Measurements from ENCODE around the gene TMEM42. TPM values are rescaled to one million over a fixed set of nuclear protein-coding genes. Genes with fewer than 3 reads are reported as not detected.

Gene TMEM42
- total RNA-seq, 1 experiment from 2014 or later = 15.0 TPM

DNA sequence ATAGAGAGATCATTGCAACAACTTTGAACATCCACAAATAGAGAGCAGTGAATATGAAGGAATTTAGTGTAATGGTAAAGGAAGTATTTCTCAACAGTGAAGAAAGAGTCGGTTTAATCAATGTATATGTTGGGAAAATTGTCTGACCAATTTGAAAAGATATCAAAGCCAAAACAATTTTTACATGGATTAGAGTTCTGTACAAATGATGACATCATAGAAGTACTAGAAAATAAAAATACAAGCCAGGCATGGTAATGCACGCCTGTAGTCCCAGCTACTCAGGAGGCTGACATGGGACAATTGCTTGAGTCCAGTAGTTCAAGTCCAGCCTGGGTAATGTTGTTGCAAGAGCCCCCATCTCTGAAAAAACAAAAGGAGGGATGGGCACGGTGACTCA, 26.0 kb upstream of the TMEM42 start (continued):
- TF ChIP-seq KAT7 (CRISPR knock-in tag; IDR thresholded peaks at IDR 0.05; ENCODE audit: borderline replicate concordance) (no peak), CBFB (CRISPR knock-in tag; IDR thresholded peaks at IDR 0.05; ENCODE audit: low read depth) (no peak), CREB1 (CRISPR knock-in tag; IDR thresholded peaks at IDR 0.05) (no peak), SP1 (CRISPR knock-in tag; conservative IDR thresholded peaks at IDR 0.05) (no peak), NFE2L1 (CRISPR knock-in tag; IDR thresholded peaks at IDR 0.05) (no peak), TEAD4 (CRISPR knock-in tag; IDR thresholded peaks at IDR 0.05) (no peak), ATF1 (CRISPR knock-in tag; IDR thresholded peaks at IDR 0.05) (no peak), ZNF219 (CRISPR knock-in tag; IDR thresholded peaks at IDR 0.05; ENCODE audit: borderline replicate concordance) (no peak)
- TF ChIP-seq, protein P1, sequence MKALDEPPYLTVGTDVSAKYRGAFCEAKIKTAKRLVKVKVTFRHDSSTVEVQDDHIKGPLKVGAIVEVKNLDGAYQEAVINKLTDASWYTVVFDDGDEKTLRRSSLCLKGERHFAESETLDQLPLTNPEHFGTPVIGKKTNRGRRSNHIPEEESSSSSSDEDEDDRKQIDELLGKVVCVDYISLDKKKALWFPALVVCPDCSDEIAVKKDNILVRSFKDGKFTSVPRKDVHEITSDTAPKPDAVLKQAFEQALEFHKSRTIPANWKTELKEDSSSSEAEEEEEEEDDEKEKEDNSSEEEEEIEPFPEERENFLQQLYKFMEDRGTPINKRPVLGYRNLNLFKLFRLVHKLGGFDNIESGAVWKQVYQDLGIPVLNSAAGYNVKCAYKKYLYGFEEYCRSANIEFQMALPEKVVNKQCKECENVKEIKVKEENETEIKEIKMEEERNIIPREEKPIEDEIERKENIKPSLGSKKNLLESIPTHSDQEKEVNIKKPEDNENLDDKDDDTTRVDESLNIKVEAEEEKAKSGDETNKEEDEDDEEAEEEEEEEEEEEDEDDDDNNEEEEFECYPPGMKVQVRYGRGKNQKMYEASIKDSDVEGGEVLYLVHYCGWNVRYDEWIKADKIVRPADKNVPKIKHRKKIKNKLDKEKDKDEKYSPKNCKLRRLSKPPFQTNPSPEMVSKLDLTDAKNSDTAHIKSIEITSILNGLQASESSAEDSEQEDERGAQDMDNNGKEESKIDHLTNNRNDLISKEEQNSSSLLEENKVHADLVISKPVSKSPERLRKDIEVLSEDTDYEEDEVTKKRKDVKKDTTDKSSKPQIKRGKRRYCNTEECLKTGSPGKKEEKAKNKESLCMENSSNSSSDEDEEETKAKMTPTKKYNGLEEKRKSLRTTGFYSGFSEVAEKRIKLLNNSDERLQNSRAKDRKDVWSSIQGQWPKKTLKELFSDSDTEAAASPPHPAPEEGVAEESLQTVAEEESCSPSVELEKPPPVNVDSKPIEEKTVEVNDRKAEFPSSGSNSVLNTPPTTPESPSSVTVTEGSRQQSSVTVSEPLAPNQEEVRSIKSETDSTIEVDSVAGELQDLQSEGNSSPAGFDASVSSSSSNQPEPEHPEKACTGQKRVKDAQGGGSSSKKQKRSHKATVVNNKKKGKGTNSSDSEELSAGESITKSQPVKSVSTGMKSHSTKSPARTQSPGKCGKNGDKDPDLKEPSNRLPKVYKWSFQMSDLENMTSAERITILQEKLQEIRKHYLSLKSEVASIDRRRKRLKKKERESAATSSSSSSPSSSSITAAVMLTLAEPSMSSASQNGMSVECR (CRISPR knock-in tag; IDR thresholded peaks at IDR 0.05; ENCODE audit: borderline replicate concordance) = no peak
- TF ChIP-seq, protein P2, sequence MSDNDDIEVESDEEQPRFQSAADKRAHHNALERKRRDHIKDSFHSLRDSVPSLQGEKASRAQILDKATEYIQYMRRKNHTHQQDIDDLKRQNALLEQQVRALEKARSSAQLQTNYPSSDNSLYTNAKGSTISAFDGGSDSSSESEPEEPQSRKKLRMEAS (CRISPR knock-in tag; IDR thresholded peaks at IDR 0.05) = no peak

DNA sequence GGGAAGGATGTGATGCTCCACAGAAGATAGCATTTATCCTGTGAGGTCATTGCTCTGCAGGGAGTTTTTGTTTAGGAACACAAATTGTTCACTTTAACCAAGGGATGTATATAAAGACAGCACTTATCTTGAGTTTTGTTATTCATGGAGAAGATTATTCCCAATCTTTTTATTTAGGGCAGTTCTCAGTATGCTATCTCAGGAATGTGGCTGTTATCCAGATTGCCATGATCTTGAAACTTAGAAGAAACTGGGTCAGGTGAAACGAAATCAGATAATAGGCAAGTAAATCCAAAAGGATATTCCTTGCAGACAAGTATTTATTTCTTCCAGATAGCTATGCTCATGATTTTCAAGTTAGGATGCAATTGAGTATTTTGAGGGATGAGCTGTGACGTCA, 19.3 kb upstream of the TMEM42 start:
- ChIA-PET CTCF (no interaction called here), POLR2A (no interaction called here)
- TF ChIP-seq SMAD4 (CRISPR knock-in tag; IDR thresholded peaks at IDR 0.05) = no peak
- TF ChIP-seq, protein P3, sequence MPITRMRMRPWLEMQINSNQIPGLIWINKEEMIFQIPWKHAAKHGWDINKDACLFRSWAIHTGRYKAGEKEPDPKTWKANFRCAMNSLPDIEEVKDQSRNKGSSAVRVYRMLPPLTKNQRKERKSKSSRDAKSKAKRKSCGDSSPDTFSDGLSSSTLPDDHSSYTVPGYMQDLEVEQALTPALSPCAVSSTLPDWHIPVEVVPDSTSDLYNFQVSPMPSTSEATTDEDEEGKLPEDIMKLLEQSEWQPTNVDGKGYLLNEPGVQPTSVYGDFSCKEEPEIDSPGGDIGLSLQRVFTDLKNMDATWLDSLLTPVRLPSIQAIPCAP (CRISPR knock-in tag; IDR thresholded peaks at IDR 0.05) = no peak
- TF ChIP-seq JUN (CRISPR knock-in tag; IDR thresholded peaks at IDR 0.05) = no peak
- no peak for TF ChIP-seq TCF7 (CRISPR knock-in tag; IDR thresholded peaks at IDR 0.05; ENCODE audit: low read depth)
- Mint-ChIP-seq H3K36me3 (peaks cover 77% of the 10 kb centered on the region), H3K27ac (no peak overlapping the region), H3K4me1 (no peaks in the 10 kb centered on the region), H3K27me3 (ENCODE audit: low read depth) (no peaks in the 10 kb centered on the region), H3K9me3 (peaks cover 4% of the 10 kb centered on the region), H3K4me3 (no peak overlapping the region)
- no peak for ATAC-seq
- no peak for DNase-seq (ENCODE audit: low spot score)

DNA sequence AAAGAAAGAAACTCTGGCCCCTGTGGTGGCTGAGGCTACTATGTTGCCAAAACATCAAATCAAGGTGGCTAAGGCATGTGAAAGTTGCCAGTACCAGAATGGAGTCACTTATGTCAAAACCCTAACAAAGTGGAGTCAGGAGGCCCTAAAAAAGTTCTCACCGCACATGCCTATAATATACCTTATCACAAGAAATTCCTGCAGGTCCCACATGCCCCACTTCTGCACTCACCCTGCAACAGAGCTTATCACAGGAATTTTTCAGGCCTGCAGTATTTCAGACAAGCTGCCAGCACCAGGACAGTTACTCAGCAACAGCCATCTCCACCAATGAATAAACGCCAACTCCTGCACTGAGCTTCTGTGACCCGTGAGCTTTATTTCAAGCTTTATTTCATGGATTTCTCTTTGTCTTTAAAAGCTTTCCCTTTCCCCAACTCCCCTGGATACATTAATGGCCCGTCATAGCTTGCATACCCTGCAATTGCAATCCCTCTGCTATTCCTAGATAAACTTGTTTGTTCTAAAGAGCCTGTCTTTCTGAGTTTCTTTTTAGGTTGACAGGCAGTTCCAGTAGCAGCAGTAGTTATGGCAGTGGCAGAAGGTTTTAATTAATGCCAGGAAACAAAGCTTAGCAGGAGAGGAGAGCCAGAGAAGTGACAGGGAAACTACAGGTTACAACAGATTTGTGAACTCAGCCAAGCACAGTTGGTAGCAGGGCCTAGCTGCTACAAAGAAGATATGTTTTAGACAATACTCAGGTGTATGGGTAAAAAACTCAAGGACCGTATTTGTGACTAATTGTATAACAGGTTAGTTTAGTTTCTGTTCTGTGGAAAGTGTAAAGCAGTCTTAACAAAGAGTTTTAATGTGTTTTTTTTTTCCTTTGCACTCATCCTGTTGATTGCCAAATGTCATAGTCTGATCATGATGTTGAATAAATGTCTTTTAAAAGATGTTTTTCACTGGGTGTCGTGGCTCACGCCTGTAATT, 15.9 kb upstream of the TMEM42 start:
- DNase-seq (ENCODE audit: low spot score) (no peak), ATAC-seq (no peak)
- Mint-ChIP-seq H3K4me1 (no peaks in the 10 kb centered on the region), H3K9me3 (no peaks in the 10 kb centered on the region), H3K27me3 (ENCODE audit: low read depth) (no peaks in the 10 kb centered on the region), H3K36me3 (peaks cover 50% of the 10 kb centered on the region), H3K27ac (no peak overlapping the region; the same call in 1 of the 2 replicates), H3K4me3 (no peak overlapping the region)
- ChIA-PET POLR2A (no interaction called here), CTCF (interaction anchor here (0.6 kb wide), 1 partner anchor 14 kb away, joined by 3 read pairs; no protein-coding TSS in a partner anchor)
- TF ChIP-seq ZNF396 (CRISPR knock-in tag; IDR thresholded peaks at IDR 0.05; ENCODE audit: borderline replicate concordance) (no peak), RELA (CRISPR knock-in tag; IDR thresholded peaks at IDR 0.05; ENCODE audit: borderline replicate concordance) (no peak)
- TF ChIP-seq, protein P4, sequence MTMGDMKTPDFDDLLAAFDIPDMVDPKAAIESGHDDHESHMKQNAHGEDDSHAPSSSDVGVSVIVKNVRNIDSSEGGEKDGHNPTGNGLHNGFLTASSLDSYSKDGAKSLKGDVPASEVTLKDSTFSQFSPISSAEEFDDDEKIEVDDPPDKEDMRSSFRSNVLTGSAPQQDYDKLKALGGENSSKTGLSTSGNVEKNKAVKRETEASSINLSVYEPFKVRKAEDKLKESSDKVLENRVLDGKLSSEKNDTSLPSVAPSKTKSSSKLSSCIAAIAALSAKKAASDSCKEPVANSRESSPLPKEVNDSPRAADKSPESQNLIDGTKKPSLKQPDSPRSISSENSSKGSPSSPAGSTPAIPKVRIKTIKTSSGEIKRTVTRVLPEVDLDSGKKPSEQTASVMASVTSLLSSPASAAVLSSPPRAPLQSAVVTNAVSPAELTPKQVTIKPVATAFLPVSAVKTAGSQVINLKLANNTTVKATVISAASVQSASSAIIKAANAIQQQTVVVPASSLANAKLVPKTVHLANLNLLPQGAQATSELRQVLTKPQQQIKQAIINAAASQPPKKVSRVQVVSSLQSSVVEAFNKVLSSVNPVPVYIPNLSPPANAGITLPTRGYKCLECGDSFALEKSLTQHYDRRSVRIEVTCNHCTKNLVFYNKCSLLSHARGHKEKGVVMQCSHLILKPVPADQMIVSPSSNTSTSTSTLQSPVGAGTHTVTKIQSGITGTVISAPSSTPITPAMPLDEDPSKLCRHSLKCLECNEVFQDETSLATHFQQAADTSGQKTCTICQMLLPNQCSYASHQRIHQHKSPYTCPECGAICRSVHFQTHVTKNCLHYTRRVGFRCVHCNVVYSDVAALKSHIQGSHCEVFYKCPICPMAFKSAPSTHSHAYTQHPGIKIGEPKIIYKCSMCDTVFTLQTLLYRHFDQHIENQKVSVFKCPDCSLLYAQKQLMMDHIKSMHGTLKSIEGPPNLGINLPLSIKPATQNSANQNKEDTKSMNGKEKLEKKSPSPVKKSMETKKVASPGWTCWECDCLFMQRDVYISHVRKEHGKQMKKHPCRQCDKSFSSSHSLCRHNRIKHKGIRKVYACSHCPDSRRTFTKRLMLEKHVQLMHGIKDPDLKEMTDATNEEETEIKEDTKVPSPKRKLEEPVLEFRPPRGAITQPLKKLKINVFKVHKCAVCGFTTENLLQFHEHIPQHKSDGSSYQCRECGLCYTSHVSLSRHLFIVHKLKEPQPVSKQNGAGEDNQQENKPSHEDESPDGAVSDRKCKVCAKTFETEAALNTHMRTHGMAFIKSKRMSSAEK (CRISPR knock-in tag; IDR thresholded peaks at IDR 0.05; ENCODE audit: borderline replicate concordance) = no peak
- TF ChIP-seq, protein P5, sequence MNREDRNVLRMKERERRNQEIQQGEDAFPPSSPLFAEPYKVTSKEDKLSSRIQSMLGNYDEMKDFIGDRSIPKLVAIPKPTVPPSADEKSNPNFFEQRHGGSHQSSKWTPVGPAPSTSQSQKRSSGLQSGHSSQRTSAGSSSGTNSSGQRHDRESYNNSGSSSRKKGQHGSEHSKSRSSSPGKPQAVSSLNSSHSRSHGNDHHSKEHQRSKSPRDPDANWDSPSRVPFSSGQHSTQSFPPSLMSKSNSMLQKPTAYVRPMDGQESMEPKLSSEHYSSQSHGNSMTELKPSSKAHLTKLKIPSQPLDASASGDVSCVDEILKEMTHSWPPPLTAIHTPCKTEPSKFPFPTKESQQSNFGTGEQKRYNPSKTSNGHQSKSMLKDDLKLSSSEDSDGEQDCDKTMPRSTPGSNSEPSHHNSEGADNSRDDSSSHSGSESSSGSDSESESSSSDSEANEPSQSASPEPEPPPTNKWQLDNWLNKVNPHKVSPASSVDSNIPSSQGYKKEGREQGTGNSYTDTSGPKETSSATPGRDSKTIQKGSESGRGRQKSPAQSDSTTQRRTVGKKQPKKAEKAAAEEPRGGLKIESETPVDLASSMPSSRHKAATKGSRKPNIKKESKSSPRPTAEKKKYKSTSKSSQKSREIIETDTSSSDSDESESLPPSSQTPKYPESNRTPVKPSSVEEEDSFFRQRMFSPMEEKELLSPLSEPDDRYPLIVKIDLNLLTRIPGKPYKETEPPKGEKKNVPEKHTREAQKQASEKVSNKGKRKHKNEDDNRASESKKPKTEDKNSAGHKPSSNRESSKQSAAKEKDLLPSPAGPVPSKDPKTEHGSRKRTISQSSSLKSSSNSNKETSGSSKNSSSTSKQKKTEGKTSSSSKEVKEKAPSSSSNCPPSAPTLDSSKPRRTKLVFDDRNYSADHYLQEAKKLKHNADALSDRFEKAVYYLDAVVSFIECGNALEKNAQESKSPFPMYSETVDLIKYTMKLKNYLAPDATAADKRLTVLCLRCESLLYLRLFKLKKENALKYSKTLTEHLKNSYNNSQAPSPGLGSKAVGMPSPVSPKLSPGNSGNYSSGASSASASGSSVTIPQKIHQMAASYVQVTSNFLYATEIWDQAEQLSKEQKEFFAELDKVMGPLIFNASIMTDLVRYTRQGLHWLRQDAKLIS (CRISPR knock-in tag; IDR thresholded peaks at IDR 0.05; ENCODE audit: borderline replicate concordance) = no peak
